Astrocyte (in vitro differentiated cells and primary cell): ENCODE results near the gene CD320.

Experiments
- EZH2 ChIP-seq: IDR thresholded peaks from 2 replicates; pipeline ENCODE4 v1.6.1; 2012; ENCODE audit warnings: mild to moderate bottlenecking, low read length, inconsistent platforms; ENCODE audit not compliant: insufficient read depth
- TF ChIP-seq, protein P1 (sequence below): IDR thresholded peaks from 2 replicates; pipeline ENCODE4 v1.5.1; 2011; ENCODE audit warnings: low read depth, mild to moderate bottlenecking, inconsistent platforms, low read length, moderate library complexity; ENCODE audit not compliant: insufficient read depth

DNA sequence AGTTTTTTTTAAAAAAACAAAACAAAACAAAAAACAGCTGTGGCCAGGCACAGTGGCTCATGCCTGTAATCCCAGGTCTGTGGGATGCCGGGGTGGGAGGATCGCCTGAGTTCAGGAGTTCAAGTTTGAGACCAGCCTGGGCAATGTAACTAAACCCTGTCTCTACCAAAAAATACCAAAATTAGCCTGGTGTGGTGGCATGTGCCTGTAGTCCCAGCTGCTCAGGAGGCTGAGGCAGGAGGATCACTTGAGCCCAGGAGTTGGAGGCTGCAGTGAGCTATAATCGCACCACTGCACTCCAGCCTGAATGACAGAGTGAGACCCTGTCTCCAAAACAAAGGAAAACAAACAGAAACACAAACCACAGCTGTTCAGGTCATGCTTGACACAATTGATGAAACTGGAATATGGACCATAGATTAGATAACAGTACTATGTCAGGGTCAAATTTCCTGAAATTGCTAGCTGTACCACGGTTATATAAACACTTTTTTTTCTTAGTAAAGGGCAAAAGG is 48.9 kb upstream of the CD320 start:
- TF ChIP-seq, protein P1, sequence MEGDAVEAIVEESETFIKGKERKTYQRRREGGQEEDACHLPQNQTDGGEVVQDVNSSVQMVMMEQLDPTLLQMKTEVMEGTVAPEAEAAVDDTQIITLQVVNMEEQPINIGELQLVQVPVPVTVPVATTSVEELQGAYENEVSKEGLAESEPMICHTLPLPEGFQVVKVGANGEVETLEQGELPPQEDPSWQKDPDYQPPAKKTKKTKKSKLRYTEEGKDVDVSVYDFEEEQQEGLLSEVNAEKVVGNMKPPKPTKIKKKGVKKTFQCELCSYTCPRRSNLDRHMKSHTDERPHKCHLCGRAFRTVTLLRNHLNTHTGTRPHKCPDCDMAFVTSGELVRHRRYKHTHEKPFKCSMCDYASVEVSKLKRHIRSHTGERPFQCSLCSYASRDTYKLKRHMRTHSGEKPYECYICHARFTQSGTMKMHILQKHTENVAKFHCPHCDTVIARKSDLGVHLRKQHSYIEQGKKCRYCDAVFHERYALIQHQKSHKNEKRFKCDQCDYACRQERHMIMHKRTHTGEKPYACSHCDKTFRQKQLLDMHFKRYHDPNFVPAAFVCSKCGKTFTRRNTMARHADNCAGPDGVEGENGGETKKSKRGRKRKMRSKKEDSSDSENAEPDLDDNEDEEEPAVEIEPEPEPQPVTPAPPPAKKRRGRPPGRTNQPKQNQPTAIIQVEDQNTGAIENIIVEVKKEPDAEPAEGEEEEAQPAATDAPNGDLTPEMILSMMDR: no peak
- TF ChIP-seq EZH2: no peak
